Ramos (cell line): ENCODE data around the gene CAPN9.

Source experiments
- in situ Hi-C: fragments of 300-500 bp; cut with MboI; formaldehyde crosslinking; loops from one replicate; pipeline ENCODE4 v1.14.3; 2022; ENCODE audit warnings: low sequenced_read_pairs; ENCODE audit not compliant: unreplicated experiment

The CAPN9 gene

DNA sequence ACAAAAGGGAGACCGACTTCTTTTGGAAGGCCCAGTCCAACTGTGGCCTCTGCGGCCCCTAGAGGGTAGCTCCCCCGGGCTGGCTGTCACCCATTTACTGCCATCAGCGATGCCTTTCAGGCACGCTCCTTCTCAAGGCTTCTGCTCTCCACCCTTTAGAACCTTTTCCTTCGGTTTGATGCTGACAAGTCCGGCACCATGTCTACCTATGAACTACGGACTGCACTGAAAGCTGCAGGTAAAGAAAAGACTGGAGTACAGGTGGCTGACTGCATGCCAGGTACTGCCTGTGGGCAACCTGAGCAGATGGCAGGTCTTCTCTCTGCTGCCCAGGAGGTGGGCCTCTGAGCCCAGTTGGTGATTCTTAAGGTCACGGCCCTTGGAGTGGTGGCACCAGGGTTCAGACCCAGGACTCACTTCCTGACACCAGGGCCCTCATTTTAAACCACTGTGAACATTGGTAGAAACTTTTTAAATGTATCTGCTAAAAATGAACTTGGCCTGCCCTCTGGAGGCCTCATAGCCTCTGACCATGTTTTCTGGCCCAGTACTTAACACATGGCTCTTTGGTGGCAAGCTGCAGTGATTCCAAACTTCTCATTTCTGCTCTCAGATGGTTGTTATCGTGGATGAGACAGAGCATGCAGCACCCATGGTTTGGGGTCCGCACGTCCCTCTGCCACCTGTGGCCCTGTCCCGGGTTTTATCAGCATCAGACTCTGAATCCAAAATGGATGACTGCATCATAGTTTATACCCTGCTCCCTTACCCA, 45.7 kb downstream of the CAPN9 start:
- in situ Hi-C loops, result no loop called here

DNA sequence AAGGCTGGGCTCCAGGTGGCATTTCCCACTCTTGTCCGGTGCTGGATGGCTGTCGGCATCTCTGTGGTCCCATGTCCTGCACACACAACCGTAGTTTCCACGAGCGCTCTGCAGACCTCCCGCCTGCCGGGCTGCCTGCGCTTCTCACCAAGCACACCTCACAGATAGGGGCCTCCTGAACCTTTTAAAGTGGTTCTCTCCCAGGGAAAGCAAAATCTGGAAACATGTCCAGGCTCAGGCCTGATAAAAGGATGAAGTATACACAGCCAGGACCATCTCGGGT, 46.2 kb downstream of the CAPN9 start:
- in situ Hi-C loops, result no loop called here

DNA sequence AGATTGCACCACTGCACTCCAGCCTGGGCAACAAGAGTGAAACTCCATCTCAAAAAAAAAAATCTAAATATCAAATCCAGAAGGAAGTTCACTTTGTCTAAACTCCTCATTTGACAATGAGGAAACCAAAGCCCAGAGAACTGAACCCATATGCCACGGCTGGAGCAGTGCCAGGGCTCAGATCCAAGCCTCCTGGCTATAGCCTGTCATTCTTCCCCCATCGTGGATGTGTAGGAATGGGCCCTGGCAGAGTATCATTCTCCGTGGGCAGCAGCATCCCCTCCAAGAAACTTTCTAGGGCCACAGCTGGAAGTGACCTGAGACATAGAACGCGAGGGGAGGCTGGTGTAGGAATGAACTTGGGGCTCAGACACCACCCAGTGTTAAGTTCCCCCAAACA, 47.2 kb downstream of the CAPN9 start:
- in situ Hi-C loops, result no loop called here

DNA sequence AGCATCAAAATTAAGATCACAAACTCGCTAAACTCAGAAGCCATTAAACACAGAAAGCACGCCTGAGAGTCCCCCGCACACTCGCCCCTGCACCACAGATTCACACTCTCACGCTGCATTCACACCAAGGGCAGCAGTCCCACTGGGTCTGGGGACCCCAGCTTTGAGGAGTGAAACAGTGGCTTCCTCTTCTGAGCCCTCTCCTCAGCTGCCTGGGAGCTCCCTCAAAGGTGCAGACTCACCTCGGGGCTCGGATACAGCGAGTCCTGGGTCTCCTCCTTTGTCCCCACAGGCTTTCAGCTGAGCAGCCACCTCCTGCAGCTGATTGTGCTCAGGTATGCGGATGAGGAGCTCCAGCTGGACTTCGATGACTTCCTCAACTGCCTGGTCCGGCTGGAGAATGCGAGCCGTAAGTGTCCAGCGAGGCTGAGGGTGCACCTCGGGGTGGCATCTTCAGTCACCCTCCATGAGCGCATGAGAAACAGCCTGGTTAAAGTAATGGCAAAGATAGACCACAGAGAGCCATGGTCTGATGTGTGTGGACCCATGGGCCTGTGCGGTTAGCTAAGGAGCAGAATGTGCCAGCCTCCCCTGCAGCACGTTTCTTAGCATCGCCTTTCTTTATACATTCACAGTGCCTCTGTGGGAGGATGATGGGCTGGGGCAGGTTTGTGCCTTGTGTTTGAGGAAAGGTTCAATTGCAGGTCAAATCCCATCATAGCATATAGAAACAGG, 47.9 kb downstream of the CAPN9 start:
- in situ Hi-C loops, result no loop called here

DNA sequence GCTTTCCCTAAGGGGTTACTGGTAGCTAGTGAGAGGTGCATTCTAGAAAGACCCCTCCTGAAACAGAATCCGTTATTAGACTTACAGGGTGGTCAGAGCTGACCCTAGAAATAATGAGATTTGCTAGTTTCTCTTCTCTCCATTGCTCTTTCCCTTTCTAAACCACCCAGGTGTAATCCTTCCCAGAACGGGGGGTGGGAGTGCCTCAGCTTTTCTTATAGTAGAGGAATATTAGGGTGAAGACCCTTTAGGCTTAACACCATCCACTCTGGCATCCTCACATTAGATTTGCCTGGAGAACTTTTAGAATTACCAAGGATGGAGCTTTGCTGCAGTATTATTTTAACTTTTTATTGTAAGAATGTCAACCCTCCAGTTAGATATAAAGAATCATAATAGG, 49.4 kb downstream of the CAPN9 start:
- in situ Hi-C loops, result no loop called here

DNA sequence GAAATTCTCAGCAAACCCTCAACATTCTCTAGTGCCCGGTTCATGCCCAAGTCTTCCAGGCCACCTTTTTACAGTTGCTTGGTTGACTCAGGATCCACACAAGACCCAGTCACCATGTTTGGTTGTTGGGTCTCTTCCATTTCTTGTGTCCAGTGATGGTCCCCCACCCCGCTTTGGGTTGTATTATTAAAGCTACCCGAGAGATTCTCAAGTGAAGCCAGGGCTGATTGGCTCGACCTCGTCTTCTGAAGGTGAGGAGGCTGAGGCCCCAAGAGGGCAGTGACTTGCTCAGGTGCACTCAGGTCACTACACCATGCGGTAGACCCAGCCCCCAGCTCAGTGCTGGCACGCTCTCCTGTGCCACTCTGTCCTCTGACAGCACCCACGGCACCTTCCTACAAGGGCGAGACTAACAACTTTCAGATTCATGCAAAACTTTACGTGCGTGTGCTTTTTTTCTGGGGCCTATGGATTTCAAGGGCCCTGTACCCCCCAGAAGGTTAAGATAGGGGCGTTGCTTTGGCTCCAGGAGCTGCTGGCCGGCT, 50.3 kb downstream of the CAPN9 start:
- in situ Hi-C loops, result no loop called here

DNA sequence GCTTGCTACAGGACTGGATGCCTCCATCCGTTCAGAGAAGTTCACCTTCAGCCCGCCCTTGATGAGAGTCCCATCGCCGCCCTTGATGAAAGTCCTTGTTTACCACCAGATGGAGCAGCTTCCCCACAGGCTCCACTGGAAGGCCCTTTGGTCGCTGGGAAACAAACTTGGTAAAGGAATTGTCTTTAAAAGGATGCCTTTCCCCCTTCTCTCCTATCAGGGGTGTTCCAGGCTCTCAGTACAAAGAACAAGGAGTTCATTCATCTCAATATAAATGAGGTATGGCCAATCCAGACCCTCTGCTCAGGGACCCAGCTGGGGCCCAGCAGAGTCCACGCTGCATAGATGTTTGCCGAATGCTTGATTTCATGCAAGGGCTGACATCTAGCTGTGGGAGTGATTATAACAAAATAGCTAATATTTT, 50.8 kb downstream of the CAPN9 start:
- in situ Hi-C loops, result no loop called here

DNA sequence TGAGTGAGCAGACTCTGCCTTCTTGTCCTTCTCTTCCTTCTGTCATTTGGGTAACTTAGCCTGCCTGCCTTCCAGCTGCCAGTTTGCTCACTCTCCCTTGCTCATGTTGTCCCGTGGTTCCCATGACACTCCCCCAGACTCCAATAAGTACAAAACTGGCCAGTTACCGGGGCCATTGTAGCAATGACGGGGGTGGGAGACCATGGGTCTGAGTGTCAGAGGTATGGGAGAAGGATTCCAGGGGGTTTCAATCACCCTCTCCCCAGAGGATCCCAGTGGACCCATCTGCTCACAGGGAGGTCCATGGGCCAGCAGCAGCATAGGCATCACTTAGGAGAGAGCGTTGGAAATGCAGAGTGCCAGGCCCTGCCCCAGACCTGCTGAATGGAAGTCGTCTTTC, 51.3 kb downstream of the CAPN9 start:
- in situ Hi-C loops, result no loop called here

DNA sequence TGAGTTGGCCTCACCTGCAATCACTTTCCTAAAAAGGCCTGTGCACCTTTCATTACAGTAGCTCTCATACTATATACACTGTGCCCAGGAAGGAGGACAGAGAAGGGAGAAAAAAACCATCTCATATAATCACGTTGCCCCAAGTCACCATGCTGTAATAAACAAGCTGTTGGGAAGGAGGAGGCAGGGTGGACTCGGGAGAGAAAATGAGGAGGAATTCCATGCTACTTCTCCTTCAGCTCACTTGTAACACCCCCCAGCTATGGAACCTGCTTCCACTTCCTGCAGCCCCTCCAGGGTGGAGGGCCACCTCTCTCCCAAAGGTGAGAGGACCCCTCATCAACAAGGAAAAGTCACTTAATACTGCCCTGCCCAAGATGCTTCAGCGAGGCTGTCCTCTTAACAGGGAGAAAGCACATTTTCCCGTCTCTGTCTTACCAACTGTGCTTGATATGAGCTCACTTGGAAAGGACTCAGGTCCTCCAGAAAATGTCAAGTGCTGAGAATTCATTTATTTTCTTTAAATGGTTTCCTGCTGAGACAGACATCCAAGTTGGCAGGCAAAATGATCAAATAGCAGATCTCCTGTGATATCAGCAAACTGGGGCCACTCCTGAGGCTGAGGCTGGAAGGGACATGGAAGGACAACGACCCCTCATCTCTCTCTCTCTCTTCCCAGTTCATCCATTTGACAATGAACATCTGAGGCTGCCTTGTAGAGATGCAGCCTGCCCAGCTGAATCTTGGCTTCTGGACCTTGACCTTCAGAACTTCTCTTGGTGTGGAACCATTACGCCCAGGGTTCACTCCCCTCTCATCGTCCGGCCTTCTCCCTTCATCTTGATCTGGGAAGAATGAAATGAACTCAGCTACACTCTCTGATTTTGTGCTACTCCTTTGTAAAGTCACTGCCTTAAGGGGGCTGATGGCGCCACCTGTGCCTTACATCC, 54.0 kb downstream of the CAPN9 start:
- in situ Hi-C loops, result no loop called here

DNA sequence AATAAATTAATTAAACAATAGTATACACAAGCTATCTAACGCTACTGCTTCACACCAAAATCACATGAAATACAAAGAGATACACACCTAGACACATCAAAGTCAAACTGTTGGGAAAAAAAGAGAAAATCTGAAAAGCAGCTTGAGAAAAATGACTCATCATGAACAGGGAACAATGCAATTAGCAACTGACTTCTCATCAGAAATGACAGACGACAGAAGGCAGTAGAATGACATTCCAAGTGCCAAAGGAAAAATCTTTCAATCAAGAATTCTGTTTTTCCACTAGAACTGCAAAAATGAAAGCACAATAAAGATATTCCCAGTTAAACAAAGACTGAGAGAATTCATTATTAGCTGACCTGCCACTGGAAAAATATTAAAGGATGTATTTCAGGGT, 57.2 kb downstream of the CAPN9 start:
- in situ Hi-C loops, result no loop called here

DNA sequence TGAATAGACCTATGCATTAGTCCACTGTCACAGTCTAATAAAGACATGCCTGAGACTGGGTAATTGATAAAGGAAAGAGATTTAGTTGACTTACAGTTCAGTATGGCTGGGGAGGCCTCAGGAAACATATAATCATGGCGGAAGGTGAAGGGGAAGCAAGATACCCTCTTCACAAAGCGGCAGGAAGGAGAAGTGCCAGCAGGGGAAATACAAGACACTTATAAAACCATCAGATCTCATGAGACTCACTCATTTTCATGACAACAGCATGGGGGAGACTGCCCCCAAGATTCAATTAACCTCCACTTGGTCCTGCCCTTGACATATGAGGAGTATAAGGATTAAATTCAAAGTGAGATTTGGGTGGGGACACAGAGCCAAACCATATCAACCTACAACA, 59.4 kb downstream of the CAPN9 start:
- in situ Hi-C loops, result no loop called here

DNA sequence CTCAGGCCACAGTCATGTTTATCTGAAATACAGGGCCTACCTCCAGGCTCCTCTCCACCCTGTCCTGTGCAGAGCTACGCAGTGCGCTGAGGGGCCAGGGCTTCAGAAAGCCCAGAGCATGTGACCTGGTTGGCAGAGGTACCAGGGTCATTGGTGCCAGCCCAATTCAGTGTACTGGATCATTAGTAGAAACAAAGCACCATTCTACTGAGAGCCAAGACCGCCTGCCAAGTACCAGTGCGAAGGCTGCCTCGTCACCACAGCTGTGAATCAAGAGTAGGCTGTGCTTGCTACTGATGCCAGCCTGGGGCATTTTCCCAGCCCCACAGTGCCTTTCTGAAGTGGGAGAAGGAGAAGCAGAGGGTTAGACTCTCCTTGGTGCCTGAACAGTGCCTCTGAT, 59.8 kb downstream of the CAPN9 start:
- in situ Hi-C loops, result no loop called here

DNA sequence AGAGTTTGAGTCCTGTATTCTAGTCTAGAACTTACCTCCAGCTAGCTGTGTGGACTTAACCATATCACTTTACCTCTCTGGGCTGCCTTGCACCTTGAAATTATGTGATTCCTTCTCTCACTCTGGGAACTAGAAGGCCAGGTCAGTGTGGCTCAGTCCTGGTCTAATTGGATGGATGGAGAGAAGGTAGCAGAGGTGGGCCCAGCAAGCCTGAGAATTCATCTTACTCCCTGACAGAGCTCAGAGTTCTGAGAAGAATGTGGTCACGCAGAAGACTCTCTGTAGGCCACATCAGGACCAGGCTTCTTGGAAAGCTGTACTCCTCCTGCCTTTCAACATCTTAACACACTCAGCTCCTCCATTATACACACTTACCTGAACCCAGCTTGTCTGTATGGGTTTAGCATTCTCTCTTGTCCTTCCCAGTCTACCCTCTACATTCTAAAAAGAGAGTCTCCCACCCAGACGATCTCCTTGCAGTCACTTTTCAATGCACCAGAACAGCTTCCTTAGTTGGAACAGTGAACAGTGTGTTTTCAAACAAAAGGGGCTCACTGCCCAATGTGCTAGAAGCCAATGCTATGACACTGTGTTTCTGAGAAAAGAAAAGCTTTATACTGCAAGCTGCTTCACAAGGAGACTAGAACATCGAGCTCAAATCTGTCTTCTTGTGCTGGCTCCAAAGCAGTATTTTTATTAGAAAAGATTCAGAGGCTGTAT, 60.5 kb downstream of the CAPN9 start:
- in situ Hi-C loops, result no loop called here

DNA sequence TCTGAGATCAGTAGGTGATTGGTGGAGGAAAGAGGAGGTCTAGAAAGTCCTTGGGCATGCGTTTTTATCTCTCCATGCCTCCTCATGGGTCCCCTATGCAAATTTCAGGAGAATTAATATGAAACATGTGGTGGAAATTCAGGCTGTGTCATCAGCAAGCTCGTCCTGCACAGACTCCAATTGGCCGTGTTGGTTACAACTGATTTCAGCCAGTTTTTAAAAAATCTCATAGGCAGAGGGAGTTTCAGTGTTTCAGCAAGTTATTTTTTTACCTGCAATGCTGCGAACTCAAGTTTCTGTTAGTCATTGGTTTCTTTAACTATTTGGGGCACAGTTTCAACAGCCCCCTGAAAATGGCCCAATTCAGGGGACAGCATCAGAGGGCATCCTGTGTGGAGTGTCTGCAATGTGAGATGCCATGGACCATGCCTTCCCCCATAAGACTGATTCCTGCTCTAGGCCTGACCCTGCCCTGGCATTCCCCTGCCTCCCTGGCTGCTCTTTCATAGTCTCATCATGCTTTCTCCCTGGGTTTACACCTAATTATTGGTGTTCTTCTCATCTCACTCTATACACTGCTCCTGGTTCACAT, 61.2 kb downstream of the CAPN9 start:
- in situ Hi-C loops, result no loop called here

DNA sequence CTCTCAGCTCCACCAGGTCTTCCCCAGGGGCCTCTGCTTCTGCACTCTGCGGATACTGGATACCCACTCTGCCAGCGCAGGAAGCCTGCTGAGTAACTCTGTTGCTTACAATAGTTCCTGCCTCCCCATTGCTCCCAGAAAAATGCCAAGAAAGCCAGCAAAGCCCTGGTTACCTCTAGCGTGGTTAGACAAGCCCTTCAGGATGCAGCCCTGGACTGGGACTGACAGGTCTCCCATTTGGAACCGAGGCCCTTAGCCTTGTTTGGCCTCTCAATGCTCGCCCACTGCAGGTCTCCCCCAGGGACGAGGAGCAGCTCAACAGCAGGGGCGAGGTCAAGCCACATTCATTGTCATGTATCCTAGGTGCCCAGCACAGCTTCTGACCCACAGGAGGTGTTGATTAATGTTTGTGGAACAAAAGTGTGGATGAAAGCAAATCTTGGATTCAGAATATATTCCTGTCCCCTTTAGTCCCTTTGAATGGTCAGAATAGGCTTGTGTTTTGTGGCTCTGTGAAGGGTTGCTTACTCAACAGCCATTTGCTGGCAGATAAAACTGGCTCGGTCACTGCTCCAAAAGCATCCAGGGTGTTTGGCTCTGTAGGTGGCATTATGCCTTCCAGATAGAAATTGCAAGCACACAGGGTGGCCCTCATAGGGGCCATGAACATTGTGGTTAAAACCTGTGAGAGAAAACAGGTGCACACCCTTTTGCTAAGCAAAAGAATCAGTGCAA, 62.2 kb downstream of the CAPN9 start:
- in situ Hi-C loops, result no loop called here

DNA sequence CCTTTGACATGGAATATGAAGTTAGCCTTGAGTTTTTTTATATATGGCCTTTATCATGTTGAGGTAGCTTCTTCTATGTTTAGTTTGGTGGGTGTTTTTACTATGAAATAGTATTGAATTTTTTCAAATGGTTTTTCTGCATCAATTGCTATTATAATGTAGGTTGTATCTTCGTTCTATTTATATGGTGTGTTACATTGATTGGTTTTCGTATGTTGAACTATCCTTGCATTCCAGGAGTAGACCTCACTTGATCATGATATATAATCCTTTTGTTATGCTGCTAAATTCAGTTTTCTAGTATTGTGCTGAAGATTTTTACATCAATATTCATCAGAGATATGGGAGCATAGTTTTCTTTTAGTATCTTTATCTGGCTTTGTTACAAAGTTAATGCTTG, 65.4 kb downstream of the CAPN9 start:
- in situ Hi-C loops, result no loop called here

DNA sequence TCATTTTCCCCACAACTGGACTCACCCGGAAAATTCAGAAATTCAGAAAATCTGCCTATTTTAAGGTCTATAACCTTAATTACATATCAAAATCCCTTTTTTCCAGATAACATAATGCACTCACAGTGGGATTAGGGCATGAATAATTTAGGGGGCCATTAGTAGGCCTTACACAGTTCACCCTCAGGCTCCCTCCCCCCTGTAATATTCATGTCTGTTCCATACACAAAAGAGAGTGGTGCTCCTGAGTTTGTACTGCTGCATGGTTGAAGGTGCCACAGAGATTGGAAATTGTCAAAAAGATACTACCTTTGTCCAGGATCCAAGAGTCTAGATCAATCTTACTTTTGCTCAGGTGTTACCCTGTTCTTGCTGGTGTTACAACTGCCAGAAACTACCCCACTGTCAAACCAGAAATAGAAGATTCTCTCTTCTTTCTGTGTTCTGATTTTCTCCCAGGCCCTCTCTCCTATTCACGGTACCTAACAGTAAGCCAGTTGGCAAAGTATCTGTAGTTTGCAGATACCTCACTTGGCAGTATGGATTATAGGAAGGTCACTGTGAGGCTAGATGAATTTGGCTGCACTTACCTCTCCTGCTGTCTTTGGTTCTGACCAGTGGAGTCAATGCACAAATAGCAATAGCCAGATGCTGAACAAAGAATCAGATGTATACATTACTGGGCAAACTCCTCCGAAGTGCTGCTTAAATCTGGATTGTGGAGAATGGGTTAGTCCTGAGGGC, 67.9 kb downstream of the CAPN9 start:
- in situ Hi-C loops, result no loop called here

DNA sequence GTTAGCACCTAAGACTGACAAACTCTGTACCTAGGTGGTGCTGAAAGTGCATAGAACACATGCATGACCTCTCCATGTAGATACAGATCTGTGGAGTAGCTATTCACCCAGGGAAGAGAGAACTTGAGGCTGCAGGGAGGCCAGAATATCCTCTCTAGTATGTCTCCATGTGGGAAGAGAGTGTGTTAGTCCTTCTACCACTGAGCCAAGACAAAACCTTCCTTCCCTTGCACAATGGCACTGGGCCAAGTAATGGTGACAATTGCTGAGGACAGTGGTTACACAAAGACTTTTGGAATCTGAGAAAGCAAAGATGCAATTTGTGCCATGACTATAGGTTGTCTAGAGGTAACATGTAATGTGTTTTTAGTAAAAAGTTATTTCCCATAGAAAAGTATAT, 68.8 kb downstream of the CAPN9 start:
- in situ Hi-C loops, result no loop called here
